Hematopoietic multipotent progenitor cell (in vitro differentiated cells): ENCODE data around the gene SH3GL1. TPM values are rescaled to one million over a fixed set of nuclear protein-coding genes. Genes with fewer than 3 reads are reported as not detected.
A peak's percentile ranks its signal among the peaks of the same experiment; 100 is the strongest.

Source experiments
- DNase-seq, 3 donors: peaks; one replicate each; pipeline ENCODE4 v3.0.0-alpha.2; 2011 to 2015; ENCODE audit warnings: low read depth in 2 of 3, low spot score in 2 of 3
- total RNA-seq: library from RNA; depleted of rRNA; stranded (reverse); fragments of >200 nt; gene quantifications from one replicate; pipeline ENCODE4 v1.2.3, GENCODE V29; 2012

Gene SH3GL1
- total RNA-seq, 1 donor: 25.9 TPM

DNA sequence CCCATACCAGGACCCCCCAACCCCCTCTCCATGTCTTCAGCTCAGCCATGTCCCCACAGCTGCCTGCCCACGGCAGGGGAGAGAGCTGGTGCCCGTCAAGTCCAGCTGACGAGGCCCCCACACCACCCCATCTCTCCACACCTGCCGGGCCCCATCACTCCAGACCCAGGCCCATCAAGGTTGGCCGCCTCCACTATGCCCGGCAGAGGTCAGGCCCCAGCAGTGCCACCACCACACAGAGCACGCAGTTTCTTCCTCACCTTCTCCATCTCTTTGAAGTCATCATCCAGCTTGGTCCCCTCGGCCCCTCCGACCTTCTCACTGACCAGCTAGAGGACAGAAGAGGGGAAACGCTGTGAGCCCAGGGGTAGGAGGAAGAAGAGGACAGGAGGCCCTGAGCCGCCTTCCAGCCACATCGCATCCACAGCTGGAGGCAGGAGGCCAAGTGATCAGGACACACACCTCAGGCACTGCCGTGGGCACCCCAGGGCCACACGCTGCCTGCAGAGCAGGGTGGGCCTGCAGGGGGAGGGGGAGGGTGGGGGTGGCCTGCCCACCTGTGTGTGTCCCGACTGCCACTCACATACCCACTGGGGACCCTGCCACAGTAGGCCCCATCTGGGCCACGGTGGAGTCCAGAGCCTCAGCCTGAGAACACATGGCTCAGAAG, 33.5 kb downstream of the SH3GL1 start:
- no peak for DNase-seq

DNA sequence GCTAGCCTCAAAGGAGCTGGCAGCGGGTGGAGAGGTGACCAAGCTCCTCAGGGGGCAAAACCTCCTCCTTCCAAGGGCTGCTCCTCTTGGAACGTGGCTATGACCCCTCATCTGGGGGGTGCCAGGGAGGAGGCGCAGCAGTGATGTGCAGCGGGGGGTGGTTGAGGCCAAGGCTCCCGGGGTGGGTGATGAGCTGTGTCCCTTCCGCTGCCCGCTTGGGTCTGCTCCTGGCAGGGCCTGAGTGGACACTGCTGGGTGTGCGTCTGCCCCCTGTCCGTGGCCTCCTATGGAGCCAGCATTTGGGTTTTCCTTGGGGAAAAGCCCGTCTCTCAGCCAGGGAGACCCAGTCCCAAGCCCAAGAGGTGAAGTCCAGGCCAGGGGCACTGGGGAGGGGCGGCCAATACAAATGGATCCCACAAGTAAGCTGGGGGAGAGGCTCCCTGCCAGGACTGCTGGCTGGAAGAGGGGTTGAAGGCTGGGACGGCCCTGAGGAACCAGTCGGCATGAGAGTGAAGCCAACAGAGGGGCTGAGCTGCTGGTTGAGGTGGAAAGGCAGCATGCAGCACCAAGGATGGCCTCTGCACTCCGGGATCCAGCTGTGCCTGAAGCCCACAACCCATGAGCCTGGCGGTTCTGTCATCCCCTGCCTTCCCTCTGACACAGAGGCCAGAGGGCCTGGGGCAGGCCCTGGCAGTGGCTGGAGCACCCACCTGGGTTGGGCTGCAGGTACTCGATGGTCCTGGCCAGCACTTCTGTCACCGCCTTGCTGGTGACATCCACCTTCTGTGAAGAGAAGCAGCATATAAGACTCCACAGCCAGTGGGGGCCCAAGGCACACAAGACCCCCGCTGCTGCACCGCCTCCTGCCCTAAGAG, 34.3 kb downstream of the SH3GL1 start:
- no peak for DNase-seq

DNA sequence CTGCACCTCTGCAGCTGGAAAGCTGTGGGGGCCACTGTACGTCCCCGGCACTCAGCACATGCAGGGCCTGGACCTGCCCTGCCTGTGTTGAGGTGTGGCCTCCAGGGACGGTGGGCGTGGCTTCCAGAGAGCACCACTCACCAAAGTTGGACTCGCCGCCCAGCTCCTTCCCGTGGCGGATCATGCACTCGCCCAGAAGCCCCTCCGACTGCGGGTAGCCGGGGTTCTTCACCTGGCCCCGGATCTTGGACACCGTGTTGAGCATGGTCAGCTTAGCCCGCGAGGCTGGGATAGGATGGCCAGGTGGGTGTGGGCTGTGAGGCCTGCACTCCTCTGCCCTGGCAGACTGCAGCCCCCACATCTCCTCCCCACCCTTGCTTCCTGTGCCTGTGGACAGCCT, 35.0 kb downstream of the SH3GL1 start:
- no peak for DNase-seq

DNA sequence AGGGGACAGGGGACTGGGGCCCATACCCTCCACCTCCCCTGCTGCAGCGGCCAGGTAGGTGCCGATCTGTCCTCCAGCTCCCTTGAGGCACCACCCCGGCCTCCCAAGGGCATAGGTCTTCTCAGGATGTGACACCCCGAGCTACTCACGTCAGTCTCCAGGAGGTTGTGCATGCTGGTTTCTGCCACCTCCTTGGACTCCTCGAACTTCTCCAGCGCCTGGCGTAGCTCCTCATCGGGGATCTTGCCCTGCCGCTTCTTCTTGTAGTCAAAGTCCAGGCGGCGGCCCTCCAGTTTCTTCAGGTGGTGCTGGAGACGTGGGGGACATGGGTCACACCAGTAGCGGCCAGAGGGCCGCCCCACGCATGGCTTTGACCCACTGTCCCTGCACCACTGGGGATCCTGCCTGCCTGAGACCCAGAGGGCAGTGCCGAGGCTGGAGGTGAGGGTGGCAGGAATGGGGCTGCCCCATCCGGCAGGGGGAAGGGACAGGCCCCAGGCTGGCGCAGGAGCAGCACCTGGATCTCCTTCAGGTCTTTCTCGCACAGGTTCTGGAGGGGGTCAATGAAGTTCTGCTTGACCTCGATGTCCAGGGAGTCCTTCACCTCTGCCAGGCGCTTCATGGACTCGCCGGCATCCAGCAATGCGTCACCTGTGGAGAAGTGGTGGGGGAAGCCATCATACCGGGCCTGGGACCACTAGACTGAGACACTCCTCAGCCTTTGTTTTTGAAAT, 36.6 kb downstream of the SH3GL1 start:
- no peak for DNase-seq

DNA sequence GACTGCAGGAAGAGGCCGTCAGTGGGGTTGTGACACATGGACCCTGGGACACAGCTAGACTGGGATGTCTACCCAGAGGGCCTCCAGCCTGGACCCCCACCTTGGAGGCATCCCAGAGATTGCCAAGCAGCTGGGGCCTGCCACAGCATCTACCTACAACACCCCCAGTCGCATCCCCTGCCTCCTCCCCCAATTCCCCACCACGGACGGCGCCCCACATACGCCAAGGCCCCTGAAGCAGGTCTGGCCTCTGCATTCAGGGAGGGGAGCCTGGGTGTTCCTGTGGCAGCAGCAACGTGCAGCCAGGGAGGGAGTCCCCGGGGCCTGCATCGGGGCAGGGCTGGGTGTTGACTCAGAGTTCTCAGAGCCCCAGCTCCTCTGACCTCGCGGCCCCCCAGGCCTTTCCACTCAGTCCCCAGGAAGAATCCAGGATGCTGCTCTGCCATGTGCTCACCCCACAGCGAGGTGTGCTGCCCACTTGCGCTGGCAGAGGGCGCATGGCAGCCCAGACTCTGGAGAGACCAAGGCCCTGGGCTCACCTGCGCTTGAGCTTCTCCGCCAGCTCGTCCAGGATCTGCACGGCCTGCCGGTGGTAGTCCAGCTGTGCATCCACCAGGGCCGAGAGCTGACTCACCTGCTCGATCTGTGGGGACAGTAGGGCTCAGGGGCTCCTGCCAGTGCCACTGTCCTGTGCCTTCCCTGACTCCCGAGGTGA, 37.4 kb downstream of the SH3GL1 start:
- DNase-seq: no peak

DNA sequence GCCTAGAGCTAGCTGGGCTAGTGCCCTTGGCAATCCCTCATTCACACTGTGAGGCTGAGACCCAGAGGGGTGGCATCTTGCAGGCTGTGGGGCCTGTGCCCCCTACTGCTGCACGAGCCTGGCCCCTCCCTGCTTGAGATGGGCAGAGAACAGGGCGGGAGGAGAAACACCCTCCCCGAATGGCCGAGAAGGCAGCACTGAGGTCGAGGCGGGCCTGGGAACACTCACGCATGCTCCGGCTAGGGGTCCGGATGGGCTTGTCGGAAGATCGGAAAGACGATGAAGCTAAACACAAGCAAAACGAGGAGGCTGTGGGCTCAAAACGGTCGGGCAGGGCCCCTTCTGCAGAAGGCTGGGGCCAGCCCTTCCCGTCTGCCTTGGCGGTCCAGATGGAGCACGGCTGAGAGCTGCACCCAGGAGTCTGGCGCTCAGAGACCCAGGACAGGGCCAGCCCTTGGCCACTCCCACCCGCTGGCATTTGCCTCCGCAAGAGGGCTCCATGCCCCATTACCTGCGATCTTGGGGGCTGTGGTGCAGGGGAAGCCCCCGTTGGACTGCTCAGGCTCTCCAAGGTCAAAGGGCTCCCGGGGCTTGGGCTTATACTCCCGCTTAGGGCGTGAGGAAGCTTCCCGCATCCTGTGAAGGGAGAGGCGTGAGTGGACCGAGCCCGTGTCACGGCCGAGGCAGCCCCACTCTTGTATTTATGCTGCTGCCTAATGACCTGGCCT, 38.1 kb downstream of the SH3GL1 start:
- no peak for DNase-seq

DNA sequence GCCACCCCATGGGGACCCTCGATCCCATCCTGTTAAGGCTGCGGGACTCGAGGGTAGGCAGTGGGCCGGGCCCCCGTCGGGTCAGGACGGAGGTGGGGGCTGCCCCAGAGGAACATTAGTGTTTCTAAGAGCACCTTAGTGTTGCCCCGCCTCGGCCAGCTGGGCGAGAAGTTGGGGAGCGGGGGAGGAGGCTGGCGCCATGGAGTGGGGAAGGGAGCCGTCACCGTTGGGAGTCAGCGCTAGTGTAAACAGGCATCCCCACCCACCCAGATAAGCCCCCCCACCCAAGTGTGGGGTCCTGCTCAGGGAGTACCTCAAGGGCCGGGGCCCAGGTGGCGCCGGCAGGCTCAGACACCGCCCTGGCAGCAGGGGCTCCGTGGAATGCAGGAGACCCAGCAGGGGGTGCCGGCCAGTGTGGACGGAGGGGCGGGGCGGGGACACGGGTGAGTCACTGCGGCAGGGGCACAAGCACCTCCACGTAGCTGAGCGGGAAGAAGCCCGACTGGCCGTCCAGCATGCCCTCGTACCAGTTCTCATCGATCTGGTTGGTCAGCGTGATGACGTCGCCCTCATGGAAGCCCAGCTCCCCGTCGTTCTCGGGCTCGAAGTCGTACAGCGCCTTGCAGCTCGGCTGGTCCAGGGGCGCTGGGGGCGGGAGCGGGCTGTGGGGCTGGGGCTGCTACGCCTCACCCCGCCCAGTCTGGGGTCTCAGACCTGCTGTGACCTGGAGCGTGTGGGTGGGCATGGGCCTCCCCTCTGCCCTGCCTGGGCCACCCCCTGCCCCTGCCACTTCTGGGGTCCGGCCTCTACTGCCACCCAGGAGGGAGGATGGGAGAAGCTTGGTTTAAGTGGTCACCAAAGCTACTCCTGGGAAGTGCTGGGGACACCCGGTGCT, 38.9 kb downstream of the SH3GL1 start:
- DNase-seq: no peak

DNA sequence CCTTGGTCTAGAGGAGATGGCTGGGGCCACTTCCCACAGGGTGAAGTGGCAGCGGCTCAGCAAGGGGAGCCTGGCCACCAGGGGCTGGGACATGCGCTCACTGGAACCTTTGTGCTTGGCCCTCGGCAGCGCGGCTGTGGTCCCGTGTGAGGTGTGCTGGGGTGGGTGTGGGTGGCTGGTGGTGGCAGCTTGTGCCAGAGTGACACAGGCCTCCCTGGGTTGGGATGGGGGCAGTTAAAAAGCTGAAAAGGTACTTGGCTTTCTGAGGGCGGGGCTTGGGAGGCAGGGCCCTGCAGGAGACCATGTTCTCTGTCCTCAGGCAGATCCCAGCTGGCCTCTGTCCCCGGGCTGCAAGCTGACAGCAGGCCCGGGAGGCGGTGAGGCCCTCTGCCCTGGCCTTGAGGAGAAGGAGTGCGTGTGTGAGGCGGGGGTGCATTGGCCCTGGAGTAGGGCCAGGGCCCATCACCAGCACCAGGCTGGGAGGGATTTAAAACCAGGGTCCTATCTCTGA, 39.7 kb downstream of the SH3GL1 start:
- DNase-seq: no peak

DNA sequence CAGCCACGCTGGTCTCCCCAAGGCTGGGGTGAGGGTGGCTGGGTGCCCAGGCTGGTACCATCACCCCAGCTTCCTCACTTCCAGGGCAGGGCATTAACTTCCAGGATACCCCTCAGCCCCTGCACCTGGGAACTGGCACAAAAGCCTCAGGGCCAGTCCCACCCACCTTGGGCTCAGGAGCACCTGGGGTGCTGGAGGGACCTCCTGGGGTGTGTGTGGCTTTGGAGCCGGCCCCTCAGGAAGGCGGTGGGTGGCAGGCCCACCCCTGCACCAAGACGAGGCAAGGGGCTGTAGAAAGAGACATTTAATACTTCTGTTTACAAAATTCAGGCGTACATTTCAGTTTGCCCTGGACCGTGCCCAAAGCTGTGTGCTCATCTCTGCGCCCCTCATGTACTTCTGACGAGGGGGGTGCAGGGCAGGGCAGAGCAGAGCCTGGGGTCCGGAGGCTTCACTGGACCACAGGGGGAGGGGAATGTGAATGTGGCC, 40.2 kb downstream of the SH3GL1 start:
- DNase-seq: no peak

DNA sequence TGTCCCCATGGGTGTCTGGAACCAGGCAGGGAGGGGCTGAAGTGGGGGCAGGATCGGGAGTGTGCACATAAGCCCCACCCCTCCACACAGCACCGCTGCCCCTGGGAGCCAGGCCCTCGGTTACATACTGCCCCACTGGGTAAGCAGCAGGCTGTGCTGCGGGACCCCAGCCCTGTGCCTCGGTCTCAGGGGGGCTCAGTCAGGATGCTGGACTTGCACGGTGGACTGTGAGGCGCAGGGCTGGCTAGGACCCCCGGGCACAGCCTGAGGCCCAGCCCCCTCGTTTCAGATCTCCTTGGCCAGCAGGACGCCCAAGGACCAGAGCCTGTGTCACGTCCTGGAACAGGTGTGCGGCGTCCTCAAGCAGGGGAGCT, 40.7 kb downstream of the SH3GL1 start:
- no peak for DNase-seq

DNA sequence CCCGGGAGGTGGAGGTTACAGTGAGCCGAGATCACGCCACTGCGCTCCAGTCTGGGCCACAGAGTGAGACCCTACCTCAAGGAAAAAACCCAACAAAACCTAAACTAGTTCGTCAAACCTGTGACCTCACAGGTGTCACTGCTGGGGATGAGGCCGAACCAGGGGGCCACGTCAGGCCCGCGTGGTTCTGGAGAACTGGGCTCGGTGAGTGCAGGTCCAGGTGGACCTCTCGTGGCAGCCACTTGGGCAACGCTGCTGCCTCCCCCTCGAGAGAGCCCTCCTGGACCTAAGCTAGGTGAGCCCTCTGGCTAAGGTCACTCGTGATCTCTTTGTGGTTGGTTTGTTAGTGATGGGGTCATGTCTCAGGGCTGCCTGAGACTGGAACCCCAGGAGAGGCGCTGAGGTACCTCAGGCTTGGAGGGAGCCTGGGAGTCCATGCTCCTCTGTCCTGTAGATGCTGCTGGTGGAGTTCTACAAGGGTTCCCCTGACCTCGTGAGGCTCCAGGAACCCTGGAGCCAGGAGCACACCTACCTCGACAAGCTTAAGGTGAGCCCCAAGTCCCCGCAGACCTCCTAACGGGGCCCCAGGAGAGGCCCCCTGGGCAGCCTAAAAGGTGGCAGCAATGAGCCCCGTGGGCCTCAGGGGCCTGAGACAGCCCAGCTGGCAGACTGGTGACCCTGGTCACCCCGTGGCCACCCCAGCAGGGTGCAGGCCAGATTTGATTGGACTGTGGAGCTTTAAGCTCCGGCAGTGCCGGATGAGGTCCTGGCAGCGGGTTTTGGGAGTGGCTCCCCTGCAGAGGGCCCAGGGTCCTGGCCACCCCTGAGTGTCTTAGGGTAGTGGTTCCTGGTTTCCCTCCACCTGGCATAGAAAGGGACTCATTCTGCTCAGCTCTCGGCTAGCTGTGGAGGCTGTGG, 41.4 kb downstream of the SH3GL1 start:
- no peak for DNase-seq

DNA sequence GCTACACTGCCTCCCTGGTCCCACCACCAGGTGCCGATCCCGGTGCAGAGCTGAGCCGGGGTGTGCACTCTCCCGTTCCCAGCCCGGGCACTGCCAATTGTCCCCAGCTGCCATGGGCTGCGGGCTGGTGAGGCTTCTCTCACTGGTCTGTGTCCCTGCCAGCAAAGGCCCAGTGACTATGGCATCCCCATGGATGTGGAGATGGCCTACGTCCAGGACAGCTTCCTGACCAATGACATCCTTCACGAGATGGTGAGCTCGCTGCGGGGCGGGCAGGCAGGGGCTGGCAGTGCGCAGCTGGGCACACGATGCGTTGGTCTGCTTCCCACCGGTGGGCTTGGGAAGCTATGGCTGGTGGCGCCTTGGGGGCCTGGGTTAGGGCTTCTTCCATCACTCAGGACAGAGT, 42.4 kb downstream of the SH3GL1 start:
- DNase-seq: no peak

DNA sequence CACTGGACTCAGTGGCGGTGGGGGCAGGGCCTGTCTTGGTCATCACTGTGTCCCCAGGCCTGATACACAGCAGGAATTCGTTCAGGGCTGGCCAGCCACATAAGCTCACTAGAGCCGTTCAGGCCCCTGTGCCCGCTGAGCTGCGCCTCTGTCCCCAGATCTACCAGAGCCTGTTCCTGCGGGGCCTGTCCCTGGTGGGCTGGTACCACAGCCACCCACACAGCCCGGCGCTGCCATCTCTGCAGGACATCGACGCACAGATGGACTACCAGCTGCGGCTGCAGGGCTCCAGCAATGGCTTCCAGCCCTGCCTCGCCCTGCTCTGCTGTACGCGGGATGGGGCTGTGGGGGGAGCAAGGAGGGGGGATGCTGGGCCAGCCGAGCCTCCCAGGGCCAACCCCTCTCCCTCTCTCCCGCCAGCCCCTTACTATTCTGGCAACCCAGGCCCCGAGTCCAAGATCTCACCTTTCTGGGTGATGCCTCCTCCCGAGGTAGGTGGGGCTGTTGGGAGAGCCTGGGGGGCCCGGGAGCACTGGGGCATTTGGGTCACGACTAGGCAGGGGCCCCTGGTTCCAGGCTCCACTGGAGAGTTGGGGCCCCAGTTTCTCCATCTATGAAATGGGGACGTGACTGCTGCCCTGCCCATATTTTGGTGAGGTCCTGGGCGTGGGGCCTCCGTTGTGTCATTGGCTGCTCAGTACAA, 43.1 kb downstream of the SH3GL1 start:
- no peak for DNase-seq

DNA sequence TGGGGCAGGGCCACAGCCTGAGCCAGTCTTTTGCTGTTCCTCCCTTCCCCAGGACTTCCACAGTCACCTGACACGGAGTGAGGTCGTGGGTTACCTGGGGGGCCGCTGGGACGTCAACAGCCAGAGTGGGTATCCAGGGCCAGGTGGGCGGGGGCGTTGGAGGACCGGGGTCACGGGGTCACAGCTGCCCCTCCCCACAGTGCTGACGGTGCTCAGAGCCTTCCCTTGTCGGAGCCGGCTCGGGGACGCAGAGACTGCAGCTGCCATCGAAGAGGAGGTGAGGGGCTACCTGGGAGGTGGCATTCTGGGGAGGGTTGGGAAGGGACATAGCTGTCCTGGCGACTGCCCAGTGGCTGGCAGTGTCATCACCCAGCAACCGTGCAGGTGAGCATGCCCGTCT, 45.5 kb downstream of the SH3GL1 start:
- no peak for DNase-seq

DNA sequence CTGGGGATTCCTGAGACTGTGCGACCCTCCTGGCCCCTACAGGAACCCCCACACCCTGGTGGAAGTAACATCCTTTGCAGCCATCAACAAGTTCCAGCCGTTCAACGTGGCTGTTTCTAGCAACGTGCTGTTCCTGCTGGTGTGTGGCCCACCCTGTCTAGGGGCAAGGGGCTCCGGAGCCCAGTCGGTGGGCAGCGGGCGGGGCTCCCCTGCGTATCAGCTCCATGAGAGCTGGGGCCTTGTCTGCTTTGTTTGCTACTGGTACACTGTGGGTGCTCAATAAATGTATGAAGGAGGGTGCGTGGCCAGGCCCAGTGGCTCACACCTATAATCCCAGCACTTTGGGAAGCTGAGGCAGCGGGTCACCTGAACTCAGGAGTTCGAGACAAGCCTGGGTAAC, 46.1 kb downstream of the SH3GL1 start:
- DNase-seq: no peak

DNA sequence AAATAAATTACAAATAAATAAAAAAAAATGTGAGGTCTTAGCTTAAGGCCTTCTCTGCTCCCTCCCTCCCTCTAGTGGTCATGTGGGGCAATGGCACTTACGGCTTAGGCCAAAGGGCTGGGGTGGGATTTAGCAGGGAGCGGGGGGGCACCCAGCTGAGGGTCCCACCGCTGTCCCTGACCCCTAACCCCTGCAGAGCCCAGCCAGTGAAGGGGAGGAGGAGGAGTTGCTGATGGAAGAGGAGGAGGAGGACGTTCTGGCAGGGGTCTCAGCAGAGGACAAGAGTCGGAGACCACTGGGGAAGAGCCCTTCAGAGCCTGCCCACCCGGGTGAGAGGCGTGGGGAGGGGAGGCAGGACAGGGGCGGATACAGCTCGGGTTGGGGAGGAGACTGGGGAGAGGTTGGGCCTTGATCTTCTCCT, 47.6 kb downstream of the SH3GL1 start:
- DNase-seq: peak in 2 of 3 donors; percentile 72 to 81

DNA sequence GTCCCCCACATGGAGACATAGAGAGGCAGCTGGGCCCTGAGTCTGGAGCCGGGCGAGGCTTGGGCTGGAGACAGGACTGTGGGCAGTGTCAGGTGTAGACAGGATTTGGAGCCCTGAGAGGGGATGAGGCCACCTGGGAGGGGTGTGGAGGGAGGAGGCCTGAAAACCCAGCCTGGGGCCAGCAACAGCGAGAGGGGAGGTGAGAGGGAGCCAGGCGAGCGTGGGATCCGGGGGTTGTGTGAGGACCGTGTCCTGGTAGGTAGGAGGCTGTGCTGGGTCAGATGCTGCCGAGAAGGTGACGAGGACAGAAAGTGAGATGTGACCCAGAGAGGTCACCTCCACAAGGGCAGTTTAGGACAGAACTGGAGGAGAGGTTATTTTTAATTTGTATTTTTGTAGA, 49.6 kb downstream of the SH3GL1 start:
- DNase-seq: no peak
